Measurements from ENCODE around the gene ACTR2. TPM values are rescaled to one million over a fixed set of nuclear protein-coding genes. Genes with fewer than 3 reads are reported as not detected.
"Not testable (repeated sequence)": the region's sequence is repeated elsewhere in the genome, so short reads cannot be mapped to it uniquely, and the experiment has no call there.

ACTR2 gene
- total RNA-seq, 2 experiments from 2014 or later: 382 to 399 TPM

DNA sequence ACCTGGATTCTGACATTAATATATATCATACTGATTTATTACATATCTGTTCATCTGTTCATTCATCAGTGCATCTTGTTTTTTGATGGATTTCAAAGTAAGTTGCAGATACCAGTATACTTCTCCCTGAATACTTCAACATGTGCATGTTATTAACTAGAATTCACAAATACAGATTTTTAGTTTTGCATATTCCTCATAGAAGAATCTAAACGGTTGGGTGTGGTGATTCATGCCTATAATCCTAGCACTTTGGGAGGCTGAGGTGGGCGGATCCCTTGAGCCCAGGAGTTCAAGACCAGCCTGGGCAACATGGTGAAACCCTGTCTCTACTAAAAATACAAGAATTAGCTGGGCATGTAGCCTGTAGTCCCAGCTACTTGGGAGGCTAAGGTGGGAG, 16.8 kb downstream of the ACTR2 start:
- ATAC-seq (ENCODE audit: low read depth); H3K4me3 Mint-ChIP-seq; DNase-seq; H3K9me3 Mint-ChIP-seq; H3K27ac Mint-ChIP-seq; POLR2A ChIA-PET; H3K27me3 Mint-ChIP-seq: not testable (repeated sequence)
- H3K36me3 Mint-ChIP-seq: peaks cover 23% of the 10 kb centered on the region
- H3K4me1 Mint-ChIP-seq: peaks cover 13% of the 10 kb centered on the region

DNA sequence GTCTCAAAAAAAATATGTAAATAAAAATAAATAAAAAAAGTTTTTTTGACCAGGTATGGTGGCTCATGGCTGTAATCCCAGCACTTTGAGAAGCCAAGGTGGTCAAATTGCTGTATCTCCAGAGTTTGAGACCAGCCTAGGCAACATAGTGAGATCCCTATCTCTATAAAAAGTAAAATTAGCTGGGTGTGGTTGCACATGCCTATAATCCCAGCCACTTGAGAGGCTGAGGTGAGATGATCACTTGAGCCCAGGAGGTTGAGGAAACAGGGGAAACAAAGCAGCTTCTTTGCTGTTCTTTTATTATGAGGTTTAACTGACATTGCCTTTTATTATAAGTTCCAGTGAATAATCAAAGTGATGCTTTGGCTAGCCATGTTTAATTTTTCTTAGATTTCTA, 25.0 kb downstream of the ACTR2 start:
- POLR2A ChIA-PET: no interaction called here
- ATAC-seq (ENCODE audit: low read depth): no peak
- Mint-ChIP-seq H3K9me3 (no peaks in the 10 kb centered on the region), H3K4me1 (peaks cover 6% of the 10 kb centered on the region), H3K36me3 (peaks cover 18% of the 10 kb centered on the region), H3K4me3 (no peak overlapping the region), H3K27ac (no peak overlapping the region), H3K27me3 (no peaks in the 10 kb centered on the region)
- no peak for DNase-seq

DNA sequence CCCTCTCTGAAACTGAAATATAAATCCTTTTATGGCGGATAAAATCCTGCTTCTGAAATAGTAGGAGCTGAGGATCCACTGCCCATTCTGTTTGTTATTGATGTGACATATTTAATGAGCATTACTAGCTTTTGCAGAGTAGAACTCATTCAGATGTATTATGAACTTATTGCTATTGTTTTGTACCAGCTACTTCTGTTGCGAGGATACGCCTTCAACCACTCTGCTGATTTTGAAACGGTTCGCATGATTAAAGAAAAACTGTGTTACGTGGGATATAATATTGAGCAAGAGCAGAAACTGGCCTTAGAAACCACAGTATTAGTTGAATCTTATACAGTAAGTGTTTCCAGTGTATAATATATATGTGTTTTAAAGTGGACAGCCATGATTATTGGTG, 27.7 kb downstream of the ACTR2 start:
- peaks cover 9% of the 10 kb centered on the region for H3K4me1 Mint-ChIP-seq
- DNase-seq (no peak), ATAC-seq (ENCODE audit: low read depth) (no peak)
- peaks cover 11% of the 10 kb centered on the region for H3K36me3 Mint-ChIP-seq
- H3K4me3 Mint-ChIP-seq: no peak overlapping the region
- H3K27me3 Mint-ChIP-seq: no peaks in the 10 kb centered on the region
- no peaks in the 10 kb centered on the region for H3K9me3 Mint-ChIP-seq
- POLR2A ChIA-PET: no interaction called here
- no peak overlapping the region for H3K27ac Mint-ChIP-seq

DNA sequence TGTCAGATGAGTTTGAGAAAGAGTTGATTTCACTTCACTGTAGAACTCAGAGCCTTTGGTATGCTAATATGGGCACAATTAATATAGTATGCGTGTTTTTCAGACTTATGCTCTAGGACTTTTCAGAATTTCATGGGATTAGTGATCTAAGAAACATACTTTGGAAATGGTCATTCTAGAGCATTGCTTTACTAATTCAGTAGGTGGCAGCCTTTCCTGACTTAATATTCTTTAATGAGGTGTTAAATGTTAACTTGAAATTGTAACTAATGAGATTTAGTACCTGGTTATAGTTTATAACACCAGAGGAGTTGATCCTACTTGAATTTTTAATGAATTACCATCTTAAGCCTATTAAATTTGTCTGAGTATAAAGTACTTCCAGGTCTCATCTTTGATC, 28.4 kb downstream of the ACTR2 start:
- Mint-ChIP-seq H3K9me3 (no peaks in the 10 kb centered on the region), H3K36me3 (peaks cover 11% of the 10 kb centered on the region), H3K27ac (no peak overlapping the region), H3K4me3 (no peak overlapping the region), H3K4me1 (peaks cover 9% of the 10 kb centered on the region), H3K27me3 (no peaks in the 10 kb centered on the region)
- ATAC-seq (ENCODE audit: low read depth): no peak
- POLR2A ChIA-PET: no interaction called here
- DNase-seq: no peak

DNA sequence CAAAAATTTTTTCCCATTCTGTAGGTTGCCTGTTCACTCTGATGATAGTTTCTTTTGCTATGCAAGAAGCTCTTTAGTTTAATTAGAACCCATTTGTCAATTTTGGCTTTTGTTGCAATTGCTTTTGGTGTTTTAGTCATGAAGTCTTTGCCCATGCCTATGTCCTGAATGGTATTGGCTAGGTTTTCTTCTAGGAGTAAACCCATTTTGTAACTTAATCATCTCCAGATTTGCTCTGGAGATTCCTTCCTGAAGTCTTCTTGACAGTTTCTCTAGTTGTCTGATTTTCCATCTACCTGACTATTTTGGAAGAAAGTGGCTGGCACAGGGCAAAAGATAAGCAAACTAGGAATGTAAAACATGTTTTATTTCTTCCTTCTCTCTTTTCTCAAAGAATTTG, 30.2 kb downstream of the ACTR2 start:
- ATAC-seq (ENCODE audit: low read depth); H3K4me3 Mint-ChIP-seq; H3K9me3 Mint-ChIP-seq; DNase-seq; POLR2A ChIA-PET; H3K27me3 Mint-ChIP-seq: not testable (repeated sequence)
- H3K4me1 Mint-ChIP-seq: peaks cover 16% of the 10 kb centered on the region
- H3K36me3 Mint-ChIP-seq: peaks cover 15% of the 10 kb centered on the region
- H3K27ac Mint-ChIP-seq: peak overlapping the region; percentile 12

DNA sequence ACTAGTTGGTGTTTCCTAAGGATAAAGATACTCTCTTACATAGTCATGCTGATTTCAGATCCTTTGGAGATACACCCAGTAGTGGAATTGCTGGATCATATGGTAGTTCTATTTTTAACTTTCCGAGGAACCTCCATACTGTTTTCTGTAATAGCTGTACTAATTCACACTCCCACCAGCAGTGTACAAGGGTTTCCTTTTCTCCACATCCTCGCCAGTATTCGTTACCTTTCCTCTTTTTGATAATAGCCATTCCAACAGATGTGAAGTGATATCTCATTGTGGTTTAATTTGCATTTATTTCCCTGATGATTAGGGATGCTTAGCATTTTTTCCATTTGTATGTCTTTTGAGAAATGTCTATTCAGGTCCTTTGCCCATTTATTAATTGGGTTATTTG, 34.0 kb downstream of the ACTR2 start:
- Mint-ChIP-seq H3K36me3 (peaks cover 27% of the 10 kb centered on the region), H3K4me3 (no peak overlapping the region), H3K27me3 (no peaks in the 10 kb centered on the region), H3K27ac (no peak overlapping the region), H3K4me1 (peaks cover 23% of the 10 kb centered on the region), H3K9me3 (no peaks in the 10 kb centered on the region)
- no peak for ATAC-seq (ENCODE audit: low read depth)
- no peak for DNase-seq
- POLR2A ChIA-PET: no interaction called here

DNA sequence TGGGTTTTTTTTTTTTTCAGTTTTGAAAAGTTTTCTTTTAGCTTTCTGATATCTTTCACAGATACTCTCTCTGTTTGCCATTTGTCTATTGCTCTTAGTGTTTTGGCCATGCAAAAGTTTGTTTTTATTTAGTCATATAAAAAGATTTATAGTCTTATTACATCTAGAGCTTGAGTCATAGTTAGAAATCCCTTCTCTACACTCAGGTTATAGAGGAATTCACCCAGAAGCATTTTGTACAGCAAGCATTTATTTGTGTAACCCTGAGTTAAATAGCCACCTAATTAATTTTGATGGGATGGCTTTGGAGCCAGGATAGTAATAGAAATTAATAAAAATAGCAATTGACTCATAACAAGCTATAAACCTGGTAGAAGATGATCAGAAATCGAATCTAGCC, 35.6 kb downstream of the ACTR2 start:
- H3K27me3 Mint-ChIP-seq: no peaks in the 10 kb centered on the region
- DNase-seq: no peak

DNA sequence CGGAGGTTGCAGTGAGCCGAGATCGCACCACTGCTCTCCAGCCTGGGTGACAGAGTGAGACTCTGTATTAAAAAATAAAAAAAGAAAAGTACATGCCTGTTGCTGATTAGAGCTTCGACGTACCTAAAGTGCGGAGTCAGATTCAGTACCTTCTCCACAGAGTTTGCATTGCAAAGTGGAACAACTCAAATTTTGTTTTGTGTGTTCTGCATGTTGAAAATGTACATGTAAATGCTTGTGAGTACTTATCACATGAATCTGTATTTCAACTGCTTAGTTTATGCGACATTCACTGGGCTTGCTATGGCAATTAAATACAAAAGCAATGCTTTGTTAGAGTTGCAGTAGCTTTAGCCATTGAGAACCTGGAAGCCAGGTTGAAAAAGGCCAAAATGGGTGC, 36.4 kb downstream of the ACTR2 start:
- POLR2A ChIA-PET: interaction anchor here (0.7 kb wide), 1 partner anchor 12 kb away, joined by 3 read pairs; no protein-coding TSS in a partner anchor
- no peaks in the 10 kb centered on the region for H3K9me3 Mint-ChIP-seq
- DNase-seq (no peak), ATAC-seq (ENCODE audit: low read depth) (no peak)
- no peak overlapping the region for H3K4me3 Mint-ChIP-seq
- H3K36me3 Mint-ChIP-seq: peaks cover 27% of the 10 kb centered on the region
- H3K27me3 Mint-ChIP-seq: no peaks in the 10 kb centered on the region
- no peak overlapping the region for H3K27ac Mint-ChIP-seq
- H3K4me1 Mint-ChIP-seq: peaks cover 17% of the 10 kb centered on the region

More for the DNA sequence above, 35.6 kb downstream of the ACTR2 start:
- ATAC-seq (ENCODE audit: low read depth): no peak
- Mint-ChIP-seq H3K4me1 (peaks cover 19% of the 10 kb centered on the region), H3K4me3 (no peak overlapping the region), H3K36me3 (peaks cover 26% of the 10 kb centered on the region), H3K9me3 (no peaks in the 10 kb centered on the region), H3K27ac (no peak overlapping the region)
- POLR2A ChIA-PET: no interaction called here

DNA sequence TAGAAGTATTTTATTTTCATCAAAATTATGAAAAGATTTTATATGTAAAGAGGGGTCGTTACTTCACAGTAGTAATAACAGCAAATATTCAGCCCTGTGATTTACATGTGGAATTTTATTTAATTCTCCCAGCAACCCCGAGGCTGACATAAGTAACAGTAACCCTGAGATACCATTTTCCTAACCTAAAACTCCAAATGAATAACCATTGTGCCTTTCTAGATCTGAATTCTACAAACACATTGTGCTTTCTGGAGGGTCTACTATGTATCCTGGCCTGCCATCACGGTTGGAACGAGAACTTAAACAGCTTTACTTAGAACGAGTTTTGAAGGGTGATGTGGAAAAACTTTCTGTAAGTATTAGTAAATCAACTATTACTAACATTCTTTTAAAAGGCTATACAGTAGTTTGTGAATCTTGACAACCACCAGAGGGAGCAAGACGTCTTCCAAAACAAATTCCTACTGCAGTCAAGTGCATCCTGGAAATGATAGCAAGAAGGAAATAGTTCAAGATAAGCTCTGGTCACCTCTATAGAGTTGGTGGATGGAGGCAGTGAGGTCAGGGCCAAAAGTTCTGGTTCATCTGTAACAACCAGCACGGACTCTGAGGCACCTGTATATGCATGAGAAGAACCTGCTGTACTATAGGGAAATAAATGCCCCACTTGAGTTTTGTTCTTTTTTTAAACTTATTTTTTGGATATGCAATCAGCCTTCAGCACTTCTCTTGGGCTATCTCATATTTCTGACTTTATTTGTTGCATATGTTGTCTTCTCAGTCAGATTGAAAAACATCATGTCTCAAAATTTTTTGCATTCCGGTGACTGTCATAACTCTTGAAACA, 37.4 kb downstream of the ACTR2 start:
- Mint-ChIP-seq H3K4me3 (no peak overlapping the region), H3K4me1 (peaks cover 17% of the 10 kb centered on the region), H3K27ac (no peak overlapping the region), H3K9me3 (no peaks in the 10 kb centered on the region), H3K27me3 (no peaks in the 10 kb centered on the region), H3K36me3 (peaks cover 27% of the 10 kb centered on the region)
- no peak for DNase-seq
- POLR2A ChIA-PET: no interaction called here
- ATAC-seq (ENCODE audit: low read depth): no peak

DNA sequence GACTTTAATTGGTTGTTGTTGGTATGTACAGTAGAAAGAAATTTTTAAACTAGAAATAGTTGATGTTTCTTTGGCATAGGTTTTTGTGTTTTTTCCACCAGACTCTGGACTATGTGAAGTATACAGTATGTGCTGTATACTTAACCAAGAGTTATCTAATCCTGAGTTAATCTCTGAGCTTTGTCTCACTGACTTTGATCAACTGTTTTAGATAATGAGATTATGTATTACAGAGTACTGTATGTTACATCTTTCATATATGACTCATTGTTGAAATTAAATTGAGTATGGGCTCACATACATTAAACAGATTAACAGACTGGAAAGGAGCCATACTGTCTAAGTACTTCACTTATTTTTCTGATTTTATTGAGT, 38.0 kb downstream of the ACTR2 start:
- peaks cover 17% of the 10 kb centered on the region for H3K4me1 Mint-ChIP-seq
- POLR2A ChIA-PET: no interaction called here
- peaks cover 29% of the 10 kb centered on the region for H3K36me3 Mint-ChIP-seq
- ATAC-seq (ENCODE audit: low read depth) (no peak), DNase-seq (no peak)
- H3K27me3 Mint-ChIP-seq: no peaks in the 10 kb centered on the region
- H3K4me3 Mint-ChIP-seq: no peak overlapping the region
- H3K9me3 Mint-ChIP-seq: no peaks in the 10 kb centered on the region
- no peak overlapping the region for H3K27ac Mint-ChIP-seq

DNA sequence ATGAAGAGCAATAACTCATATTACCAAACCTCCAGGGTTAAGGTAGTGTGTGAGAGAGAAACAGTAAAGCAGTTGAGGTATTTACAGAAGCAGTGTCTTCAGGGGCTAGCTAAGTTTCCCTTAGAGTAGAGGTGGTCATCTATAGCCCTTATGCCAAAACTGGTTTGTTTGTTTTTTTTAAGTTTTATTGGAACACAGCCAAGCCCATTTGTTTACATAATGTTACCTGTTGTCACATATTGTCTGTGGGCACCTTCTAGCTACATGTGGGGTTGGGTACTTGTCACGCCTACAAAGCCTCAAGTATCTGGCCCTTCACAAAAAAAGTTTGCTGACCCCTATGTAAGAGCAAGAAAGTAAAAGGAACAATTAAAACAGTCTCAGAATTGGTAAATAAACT, 39.4 kb downstream of the ACTR2 start:
- Mint-ChIP-seq H3K4me1 (peaks cover 10% of the 10 kb centered on the region), H3K36me3 (peaks cover 28% of the 10 kb centered on the region), H3K4me3 (no peak overlapping the region), H3K27me3 (no peaks in the 10 kb centered on the region), H3K27ac (peak overlapping the region; percentile 44), H3K9me3 (no peaks in the 10 kb centered on the region)
- POLR2A ChIA-PET: interaction anchor here (1.1 kb wide), 1 partner anchor 34 kb away, joined by 4 read pairs; no protein-coding TSS in a partner anchor
- DNase-seq (no peak), ATAC-seq (ENCODE audit: low read depth) (no peak)

DNA sequence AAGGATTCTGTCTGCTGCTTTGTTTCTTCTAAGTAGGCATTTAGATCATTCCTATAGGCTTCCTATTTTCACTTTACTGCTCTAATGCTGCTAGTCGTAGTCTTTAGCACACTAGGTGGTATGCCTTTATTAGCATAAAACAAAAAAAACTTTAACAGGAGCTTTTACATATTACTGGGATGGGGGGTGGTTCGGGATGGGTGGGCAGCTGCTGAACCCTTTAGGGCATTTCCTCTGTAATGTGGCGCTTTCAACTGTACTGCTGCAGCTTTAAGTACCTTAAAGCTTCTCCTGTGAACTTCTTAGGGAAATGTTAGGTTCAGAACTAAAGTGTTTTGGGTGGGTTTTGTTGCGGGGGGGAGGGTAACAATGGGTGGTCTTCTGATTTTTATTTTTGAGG, 41.3 kb downstream of the ACTR2 start:
- H3K27me3 Mint-ChIP-seq: no peaks in the 10 kb centered on the region
- no peak overlapping the region for H3K4me3 Mint-ChIP-seq
- POLR2A ChIA-PET: no interaction called here
- no peak overlapping the region for H3K27ac Mint-ChIP-seq
- H3K36me3 Mint-ChIP-seq: peaks cover 34% of the 10 kb centered on the region
- ATAC-seq (ENCODE audit: low read depth) (no peak), DNase-seq (no peak)
- H3K9me3 Mint-ChIP-seq: no peaks in the 10 kb centered on the region
- peaks cover 11% of the 10 kb centered on the region for H3K4me1 Mint-ChIP-seq

DNA sequence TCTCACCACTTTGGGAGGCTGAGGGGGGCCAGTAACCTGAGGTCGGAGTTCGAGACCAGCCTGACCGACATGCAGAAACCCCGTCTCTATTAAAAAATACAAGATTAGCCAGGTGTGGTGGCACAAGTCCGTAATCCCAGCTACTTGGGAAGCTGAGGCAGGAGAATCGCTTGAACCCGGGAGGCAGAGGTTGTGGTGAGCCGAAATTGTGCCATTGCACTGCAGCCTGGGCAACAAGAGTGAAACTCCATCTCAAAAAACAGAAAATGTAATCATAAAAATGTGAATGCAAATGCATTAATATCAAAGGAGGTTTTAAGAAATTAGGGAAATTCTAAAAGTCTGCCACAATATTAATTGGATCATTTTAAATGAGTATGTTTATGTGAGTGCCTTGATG, 45.7 kb downstream of the ACTR2 start:
- H3K4me1 Mint-ChIP-seq: peaks cover 4% of the 10 kb centered on the region
- DNase-seq: no peak
- ATAC-seq (ENCODE audit: low read depth): no peak
- H3K4me3 Mint-ChIP-seq: no peak overlapping the region
- no peaks in the 10 kb centered on the region for H3K9me3 Mint-ChIP-seq
- POLR2A ChIA-PET: no interaction called here
- no peaks in the 10 kb centered on the region for H3K27me3 Mint-ChIP-seq
- H3K36me3 Mint-ChIP-seq: peaks cover 12% of the 10 kb centered on the region
- H3K27ac Mint-ChIP-seq: no peak overlapping the region

DNA sequence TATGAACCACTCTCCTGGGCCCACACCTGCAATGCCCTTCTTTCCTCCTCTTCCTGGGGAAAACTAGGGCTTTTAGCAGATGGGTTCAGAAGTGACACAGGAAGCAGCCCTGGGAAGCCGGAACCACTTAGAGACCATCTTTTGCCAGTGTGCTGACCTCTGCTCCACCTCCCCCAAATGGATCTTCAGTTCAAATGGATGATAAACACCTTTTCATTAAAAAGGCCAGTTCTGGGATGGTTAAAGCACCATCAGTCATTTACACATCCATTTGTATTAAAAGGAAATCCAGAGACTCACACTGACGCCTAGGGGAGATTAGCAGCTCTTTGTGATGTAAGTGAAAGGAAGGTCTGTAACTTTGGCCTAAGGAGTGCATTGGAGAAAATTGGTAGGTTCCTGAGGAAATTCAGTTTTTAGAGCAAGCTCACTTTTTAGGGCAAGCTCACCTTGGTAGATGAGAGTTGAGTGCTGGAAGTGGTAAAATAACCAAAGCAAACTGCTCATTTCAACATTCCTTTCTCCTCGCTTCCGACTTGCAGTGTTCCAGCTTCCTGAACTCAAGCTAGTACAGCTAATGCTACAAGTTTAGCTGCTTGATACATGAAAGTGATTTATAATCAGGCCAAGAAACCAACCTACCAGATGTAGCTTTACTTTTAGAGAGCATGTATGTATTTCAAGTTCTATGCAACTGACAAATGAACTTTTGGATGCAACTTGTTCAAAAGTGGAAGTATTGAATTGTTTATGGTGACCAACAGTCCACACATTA, 47.7 kb downstream of the ACTR2 start:
- Mint-ChIP-seq H3K36me3 (peaks cover 11% of the 10 kb centered on the region), H3K27ac (no peak overlapping the region), H3K9me3 (no peaks in the 10 kb centered on the region), H3K4me3 (no peak overlapping the region), H3K27me3 (peaks cover 1% of the 10 kb centered on the region), H3K4me1 (peaks cover 12% of the 10 kb centered on the region)
- ATAC-seq (ENCODE audit: low read depth): no peak
- no peak for DNase-seq
- POLR2A ChIA-PET: interaction anchor here (1.0 kb wide), 1 partner anchor 11 kb away, joined by 3 read pairs; no protein-coding TSS in a partner anchor
